Stimulated activated CD4-positive, alpha-beta T cell treated with anti-CD3 and anti-CD28 coated beads, Interleukin-1b, Interleukin-23, amount 100 ng/mL, for 4 hours (primary cell): ENCODE data around the gene IGFLR1.

ENCODE experiments used
- DNase-seq, 2 donors: peaks; one replicate each; pipeline ENCODE4 v3.0.0-alpha.2; 2020; ENCODE audit warnings: low read depth in 2 of 2

Gene IGFLR1

DNA sequence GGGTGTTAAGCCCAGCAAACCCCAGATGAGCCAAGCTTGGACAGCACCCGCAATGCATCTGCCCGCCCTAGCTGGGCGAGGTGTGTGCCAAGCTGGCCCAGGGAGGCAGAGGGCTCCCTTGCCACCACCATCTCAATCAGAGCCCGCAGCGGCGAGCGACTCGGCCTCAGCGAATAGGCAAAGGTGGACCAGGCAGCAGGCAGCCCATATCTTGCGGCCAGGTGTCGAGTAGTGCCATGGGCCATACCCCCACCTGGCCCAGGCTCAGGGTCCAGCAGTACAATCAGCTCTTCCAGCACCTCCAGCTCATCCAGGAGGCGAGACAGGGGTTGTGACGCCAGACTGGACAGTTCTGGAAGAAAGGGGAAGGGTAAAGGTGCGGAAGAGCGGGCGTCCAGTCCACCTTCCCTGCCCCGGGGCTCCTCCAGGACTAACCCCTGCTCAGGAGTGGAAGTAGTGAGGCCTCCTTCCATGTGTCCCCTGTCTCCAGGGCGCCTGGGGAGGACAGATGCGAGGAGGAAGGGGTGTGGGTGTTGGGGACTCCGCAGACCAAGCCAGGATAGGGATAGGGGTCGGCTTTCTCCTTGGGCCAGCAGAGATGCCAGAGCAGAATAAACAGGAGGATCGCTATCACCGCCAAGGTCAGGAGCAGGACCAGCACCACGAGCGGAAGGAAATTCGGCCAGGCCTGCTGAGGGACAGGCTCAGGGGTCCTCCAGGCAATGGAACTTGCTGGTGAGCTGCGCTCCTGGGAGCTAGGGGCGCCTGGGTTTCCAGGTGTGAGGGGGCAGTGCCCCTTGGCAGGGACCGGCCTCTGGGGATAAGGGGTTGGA lies 2.8 kb downstream of the IGFLR1 start:
- DNase-seq = no peak

DNA sequence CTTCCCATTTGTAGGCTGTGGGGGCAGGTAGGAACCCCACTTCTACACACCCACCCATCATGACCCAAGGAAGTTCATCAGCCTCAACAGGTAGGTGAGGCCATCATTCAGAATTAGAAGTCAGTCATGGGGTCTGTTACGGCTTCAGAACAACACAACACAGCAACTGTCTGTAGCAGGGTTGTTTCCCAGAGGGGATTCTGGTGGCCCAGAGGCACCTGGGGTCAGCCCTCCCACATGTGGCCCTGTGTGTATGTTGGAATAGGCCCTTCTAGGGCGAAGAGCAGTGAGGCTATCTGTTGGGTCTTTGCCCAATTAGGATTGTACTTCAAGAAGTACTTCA lies 3.4 kb downstream of the IGFLR1 start:
- no peak for DNase-seq

GRCh38 chr19:35738021-35738886 lies 4.0 kb downstream of the IGFLR1 start:
- DNase-seq = no peak

DNA sequence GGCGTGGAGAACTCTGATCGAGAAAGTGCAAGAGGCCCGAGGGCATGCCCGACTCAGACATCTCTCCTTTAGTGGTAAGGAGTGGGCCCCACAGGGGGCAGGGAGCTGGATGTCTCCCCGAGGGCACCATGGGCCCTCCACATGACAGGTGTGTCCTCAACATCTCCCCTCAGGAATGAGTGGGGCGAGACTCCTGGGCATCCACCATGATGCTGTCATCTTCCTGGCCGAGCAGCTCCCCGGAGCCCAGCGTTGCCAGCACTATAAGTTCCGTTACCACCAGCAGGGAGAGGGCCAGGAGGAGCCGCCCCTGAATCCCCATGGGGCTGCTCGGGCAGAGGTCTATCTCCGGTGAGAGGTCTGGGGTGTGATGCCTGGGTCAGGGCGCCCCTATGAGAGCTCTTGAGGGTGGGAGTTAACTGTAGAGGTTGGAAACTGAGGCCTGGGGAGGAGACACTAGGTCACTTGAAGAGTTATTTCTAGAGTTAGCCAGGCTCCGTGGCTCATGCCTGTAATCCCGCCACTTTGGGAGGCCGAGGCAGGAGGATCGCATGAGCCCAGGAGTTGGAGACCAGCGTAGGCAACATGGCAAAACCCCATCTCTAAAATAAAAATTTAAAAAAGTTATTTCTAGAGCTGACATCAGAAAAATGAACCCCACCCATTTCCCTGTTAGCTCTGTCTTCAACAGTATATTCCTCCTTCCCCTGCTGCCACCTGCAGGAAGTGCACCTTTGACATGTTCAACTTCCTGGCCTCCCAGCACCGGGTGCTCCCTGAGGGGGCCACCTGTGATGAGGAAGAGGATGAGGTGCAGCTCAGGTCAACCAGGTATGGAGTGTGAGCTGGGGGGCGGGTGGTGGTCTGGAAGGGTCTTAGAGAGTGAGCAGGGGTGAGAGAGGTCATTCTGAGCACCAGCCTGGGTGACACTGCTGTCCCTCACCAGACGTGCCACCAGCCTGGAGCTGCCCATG lies 5.1 kb downstream of the IGFLR1 start:
- DNase-seq = no peak

- no peak for DNase-seq
Measured at GRCh38 chr19:35734889-35735288, 7.4 kb downstream of the IGFLR1 start.

- no peak for DNase-seq
Measured at GRCh38 chr19:35734273-35734672, 8.0 kb downstream of the IGFLR1 start.

DNA sequence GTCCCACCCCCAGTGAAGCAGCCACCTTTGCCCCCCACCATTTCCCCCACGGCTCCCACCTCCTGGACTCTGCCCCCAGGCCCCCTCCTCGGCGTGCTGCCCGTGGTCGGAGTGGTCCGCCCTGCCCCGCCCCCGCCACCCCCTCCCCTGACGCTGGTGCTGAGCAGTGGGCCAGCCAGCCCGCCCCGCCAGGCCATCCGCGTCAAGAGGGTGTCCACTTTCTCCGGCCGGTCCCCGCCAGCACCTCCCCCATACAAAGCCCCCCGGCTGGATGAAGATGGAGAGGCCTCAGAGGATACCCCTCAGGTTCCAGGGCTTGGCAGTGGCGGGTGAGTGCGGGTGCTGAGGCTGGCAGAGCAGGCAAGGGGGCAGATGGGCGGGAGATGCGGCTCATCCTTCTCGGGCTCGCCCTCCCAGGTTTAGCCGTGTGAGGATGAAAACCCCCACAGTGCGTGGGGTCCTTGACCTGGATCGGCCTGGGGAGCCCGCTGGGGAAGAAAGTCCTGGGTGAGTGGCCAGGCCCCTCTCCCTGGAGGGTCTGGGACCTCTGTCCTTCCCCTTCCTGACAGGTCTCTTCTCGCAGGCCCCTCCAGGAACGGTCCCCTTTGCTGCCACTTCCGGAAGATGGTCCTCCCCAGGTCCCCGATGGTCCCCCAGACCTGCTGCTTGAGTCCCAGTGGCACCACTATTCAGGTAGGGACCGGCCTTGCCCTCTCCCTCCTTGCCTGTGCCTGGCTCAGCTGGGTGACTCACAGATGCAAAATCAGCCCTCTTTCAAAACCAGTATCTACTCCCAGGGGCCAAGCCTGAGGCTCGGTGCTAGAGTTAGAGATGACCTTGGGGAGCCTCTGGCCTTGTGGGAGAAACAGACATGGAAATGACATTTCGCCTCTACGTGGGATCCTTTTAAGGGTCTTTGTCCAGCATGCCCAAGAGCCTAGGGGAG lies 8.8 kb downstream of the IGFLR1 start:
- DNase-seq = no peak

DNA sequence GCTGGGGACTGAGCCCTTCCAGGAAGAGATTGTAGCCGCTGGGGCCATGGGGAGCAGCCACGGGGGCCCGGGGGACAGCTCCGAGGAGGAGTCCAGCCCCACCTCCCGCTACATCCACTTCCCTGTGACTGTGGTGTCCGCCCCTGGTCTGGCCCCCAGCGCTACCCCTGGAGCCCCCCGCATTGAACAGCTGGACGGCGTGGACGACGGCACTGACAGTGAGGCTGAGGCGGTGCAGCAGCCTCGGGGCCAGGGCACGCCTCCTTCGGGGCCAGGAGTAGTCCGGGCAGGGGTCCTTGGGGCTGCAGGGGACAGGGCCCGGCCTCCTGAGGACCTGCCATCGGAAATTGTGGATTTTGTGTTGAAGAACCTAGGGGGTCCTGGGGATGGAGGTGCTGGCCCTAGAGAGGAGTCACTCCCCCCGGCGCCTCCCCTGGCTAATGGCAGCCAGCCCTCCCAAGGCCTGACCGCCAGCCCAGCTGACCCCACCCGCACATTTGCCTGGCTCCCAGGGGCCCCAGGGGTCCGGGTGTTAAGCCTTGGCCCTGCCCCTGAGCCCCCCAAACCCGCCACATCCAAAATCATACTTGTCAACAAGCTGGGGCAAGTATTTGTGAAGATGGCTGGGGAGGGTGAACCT lies 9.6 kb downstream of the IGFLR1 start:
- DNase-seq = no peak

DNA sequence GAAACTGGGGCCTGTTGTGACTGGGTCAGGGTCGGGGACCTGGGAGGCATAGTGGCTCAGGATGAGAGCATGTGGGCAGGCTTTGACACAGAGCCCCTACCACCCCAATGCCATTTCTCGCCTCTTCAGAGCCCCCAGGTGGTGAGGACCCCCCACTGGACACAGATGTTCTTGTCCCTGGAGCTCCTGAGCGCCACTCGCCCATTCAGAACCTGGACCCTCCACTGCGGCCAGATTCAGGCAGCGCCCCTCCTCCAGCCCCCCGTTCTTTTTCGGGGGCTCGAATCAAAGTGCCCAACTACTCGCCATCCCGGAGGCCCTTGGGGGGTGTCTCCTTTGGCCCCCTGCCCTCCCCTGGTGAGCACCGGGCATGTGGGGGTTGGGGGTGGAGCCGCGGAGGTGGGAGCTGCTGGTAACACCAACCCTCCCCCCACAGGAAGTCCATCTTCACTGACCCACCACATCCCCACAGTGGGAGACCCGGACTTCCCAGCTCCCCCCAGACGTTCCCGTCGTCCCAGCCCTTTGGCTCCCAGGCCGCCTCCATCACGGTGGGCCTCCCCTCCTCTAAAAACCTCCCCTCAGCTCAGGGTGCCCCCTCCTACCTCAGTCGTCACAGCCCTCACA lies 10.4 kb downstream of the IGFLR1 start:
- DNase-seq = no peak

DNA sequence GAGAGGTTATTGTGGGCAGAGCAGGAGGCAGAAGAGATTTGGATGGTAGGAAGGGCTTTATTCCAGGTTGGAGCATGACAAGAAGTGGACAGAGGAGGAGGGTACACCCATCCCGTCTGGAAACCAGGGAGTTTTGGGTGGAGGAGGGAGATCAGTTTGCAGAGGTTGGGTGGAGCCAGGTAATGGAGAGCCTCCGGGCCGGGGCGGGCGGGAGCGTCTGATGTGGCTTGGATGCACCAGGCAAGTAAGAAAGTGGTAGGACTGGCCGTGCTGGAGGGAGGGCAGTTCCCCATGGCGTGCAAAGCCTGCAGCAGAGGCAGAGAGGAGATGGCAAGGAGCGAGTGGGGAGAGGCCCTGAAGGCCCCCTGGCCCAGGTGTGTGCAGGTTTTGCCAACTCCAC lies 10.9 kb downstream of the IGFLR1 start:
- DNase-seq = no peak

GRCh38 chr19:35730326-35730725 lies 11.9 kb downstream of the IGFLR1 start:
- DNase-seq = no peak

DNA sequence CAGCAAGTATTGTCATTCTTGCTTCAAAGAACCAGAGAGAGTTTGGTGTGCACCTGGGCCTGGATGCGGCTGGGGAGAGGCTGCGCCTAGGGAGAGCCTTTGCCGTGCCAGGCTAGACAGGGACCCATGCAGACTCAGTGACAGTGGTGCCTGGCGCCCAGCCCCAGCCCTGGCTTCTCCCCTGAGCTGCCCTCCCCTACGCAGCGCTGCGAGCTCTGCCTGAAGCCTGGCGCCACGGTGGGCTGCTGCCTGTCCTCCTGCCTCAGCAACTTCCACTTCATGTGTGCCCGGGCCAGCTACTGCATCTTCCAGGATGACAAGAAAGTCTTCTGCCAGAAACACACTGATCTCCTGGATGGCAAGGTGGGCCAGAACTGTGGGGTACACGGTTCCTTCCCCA lies 12.5 kb downstream of the IGFLR1 start:
- DNase-seq = no peak

- DNase-seq = no peak
Measured at GRCh38 chr19:35729021-35729420, 13.2 kb downstream of the IGFLR1 start.

- no peak for DNase-seq
Measured at GRCh38 chr19:35727956-35728706, 14.1 kb downstream of the IGFLR1 start.

GRCh38 chr19:35727053-35727955 lies 14.9 kb downstream of the IGFLR1 start:
- no peak for DNase-seq

GRCh38 chr19:35725216-35725861 lies 16.9 kb downstream of the IGFLR1 start:
- no peak for DNase-seq

GRCh38 chr19:35724560-35724959 lies 17.7 kb downstream of the IGFLR1 start:
- DNase-seq = no peak
